Gastroesophageal sphincter (tissue), 4 donors: ENCODE data around the gene PDGFA. TPM values are rescaled to one million over a fixed set of nuclear protein-coding genes. Genes with fewer than 3 reads are reported as not detected.

Experiments used
- ATAC-seq: fragments of 150-250 bp; one replicate; pipeline ENCODE4 v1.9.1; 2016; ENCODE audit warnings: mild to moderate bottlenecking, moderate library complexity
- H3K27ac ChIP-seq, 4 donors: fragments of 200-600 bp; sonication (generic) in 3 of 4; 1 replicate in 3 of 4; 2 replicates in 1 of 4; pipeline ENCODE4 v1.5.1; 2016 to 2019
- H3K27me3 ChIP-seq: fragments of 200-600 bp; sonication (generic); one replicate; pipeline ENCODE4 v1.5.1; 2019
- H3K36me3 ChIP-seq, 2 donors: fragments of 200-600 bp; sonication (generic); one replicate each; pipeline ENCODE4 v1.5.1; 2019; ENCODE audit warnings: control low read depth in 1 of 2
- H3K4me1 ChIP-seq, 3 donors: fragments of 200-600 bp; sonication (generic); 1 replicate in 2 of 3; 2 replicates in 1 of 3; pipeline ENCODE4 v1.5.1; 2016 to 2019; ENCODE audit warnings: control low read depth in 2 of 3
- H3K4me3 ChIP-seq, 2 donors: fragments of 200-600 bp; sonication (generic); one replicate each; pipeline ENCODE4 v1.5.1; 2019; ENCODE audit warnings: mild to moderate bottlenecking in 1 of 2, moderate library complexity in 1 of 2
- H3K9me3 ChIP-seq, 3 donors: fragments of 200-600 bp; sonication (generic); one replicate each; pipeline ENCODE4 v1.5.1; 2017 to 2019; ENCODE audit warnings: control low read depth in 2 of 3
- EP300 ChIP-seq: sonication (generic); formaldehyde crosslinking; IDR thresholded peaks from one replicate; pipeline ENCODE4 v1.6.1; 2017; ENCODE audit warnings: antibody characterized with exemption, mild to moderate bottlenecking
- POLR2A ChIP-seq, 2 donors: fragments of 450-650 bp; IDR thresholded peaks; one replicate each; pipeline ENCODE4 v1.6.1; 2017; ENCODE audit warnings: antibody characterized with exemption in 2 of 2, mild to moderate bottlenecking in 2 of 2, moderate library complexity in 1 of 2
- POLR2AphosphoS5 ChIP-seq: sonication (generic); formaldehyde crosslinking; IDR thresholded peaks from one replicate; pipeline ENCODE4 v1.6.1; 2017; ENCODE audit warnings: antibody characterized with exemption
- WGBS, 2 donors: methylation state at CpG; one replicate each; pipeline ENCODE4 v1.1.5; 2018; ENCODE audit warnings: low coverage in 1 of 2; 5-methylcytosine and 5-hydroxymethylcytosine counted together
- total RNA-seq, 4 donors: library from RNA; depleted of rRNA; stranded (reverse); fragments of >200 nt; gene quantifications; one replicate each; pipeline ENCODE4 v1.1.0, GENCODE V29; 2016
- TF ChIP-seq, protein P1 (sequence below), 4 experiments: fragments of 200-600 bp in 2 of 4; fragments of 450-650 bp in 2 of 4; sonication (generic) in 1 of 4; IDR thresholded peaks; one replicate each; pipeline ENCODE4 v1.5.1; 2017 to 2019; ENCODE audit warnings: antibody characterized with exemption in 4 of 4, mild to moderate bottlenecking in 2 of 4, moderate library complexity in 2 of 4

Gene PDGFA
- total RNA-seq, 4 donors from 2014 or later, result 66.0 to 162 (median 120) TPM

- Histone ChIP-seq H3K9me3 (no peaks in the 10 kb centered on the region), H3K27ac (no peak overlapping the region), H3K36me3 (no peaks in the 10 kb centered on the region), H3K4me1 (peaks cover 0 to 26% (median 9%) of the 10 kb centered on the region in 3 donors), H3K4me3 (no peak overlapping the region), H3K27me3 (peaks cover 37% of the 10 kb centered on the region)
- TF ChIP-seq, protein P1, sequence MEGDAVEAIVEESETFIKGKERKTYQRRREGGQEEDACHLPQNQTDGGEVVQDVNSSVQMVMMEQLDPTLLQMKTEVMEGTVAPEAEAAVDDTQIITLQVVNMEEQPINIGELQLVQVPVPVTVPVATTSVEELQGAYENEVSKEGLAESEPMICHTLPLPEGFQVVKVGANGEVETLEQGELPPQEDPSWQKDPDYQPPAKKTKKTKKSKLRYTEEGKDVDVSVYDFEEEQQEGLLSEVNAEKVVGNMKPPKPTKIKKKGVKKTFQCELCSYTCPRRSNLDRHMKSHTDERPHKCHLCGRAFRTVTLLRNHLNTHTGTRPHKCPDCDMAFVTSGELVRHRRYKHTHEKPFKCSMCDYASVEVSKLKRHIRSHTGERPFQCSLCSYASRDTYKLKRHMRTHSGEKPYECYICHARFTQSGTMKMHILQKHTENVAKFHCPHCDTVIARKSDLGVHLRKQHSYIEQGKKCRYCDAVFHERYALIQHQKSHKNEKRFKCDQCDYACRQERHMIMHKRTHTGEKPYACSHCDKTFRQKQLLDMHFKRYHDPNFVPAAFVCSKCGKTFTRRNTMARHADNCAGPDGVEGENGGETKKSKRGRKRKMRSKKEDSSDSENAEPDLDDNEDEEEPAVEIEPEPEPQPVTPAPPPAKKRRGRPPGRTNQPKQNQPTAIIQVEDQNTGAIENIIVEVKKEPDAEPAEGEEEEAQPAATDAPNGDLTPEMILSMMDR (IDR thresholded peaks at IDR 0.05), result no peak
- TF ChIP-seq POLR2AphosphoS5 (no peak), POLR2A (IDR thresholded peaks at IDR 0.05) (no peak), EP300 (no peak)
- 70 to 81% methylated on average over 5 to 17 of the region's 17 CpGs for WGBS, 2 donors
- no peak for ATAC-seq
Measured at GRCh38 chr7:449324-450019, 70.2 kb downstream of the PDGFA start.

DNA sequence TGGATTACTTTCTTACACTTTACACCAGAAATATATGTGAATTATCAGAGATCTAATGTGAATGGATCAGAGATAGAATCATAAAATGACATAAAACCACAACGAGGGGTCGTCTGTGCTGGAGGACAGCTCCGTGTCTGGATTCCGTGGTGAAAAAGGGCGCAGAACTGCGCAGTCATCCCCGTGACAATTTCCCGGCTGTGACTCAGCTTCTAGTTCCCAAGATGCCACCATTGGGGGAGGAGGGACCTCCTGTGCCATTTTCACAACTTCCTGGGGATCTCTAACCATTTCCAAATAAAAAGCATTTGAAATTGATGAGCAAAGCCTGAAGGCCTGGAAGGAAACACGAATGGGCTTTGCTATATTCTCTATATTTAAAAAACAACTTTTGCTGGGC lies 72.1 kb downstream of the PDGFA start:
- no peaks in the 10 kb centered on the region for H3K9me3 ChIP-seq
- no peaks in the 10 kb centered on the region for H3K36me3 ChIP-seq
- H3K4me1 ChIP-seq, result peaks cover 0 to 18% (median 5%) of the 10 kb centered on the region in 3 donors
- ATAC-seq, result no peak
- TF ChIP-seq POLR2A (IDR thresholded peaks at IDR 0.05) (no peak), POLR2AphosphoS5 (no peak), EP300 (no peak)
- TF ChIP-seq, protein P1 (IDR thresholded peaks at IDR 0.05), result no peak
- H3K27ac ChIP-seq, result no peak overlapping the region
- no peak overlapping the region for H3K4me3 ChIP-seq
- H3K27me3 ChIP-seq, result peaks cover 19% of the 10 kb centered on the region
- WGBS, 2 donors, result 82 to 87% methylated on average over 8 to 9 of the region's 9 CpGs

Other genes starting within 250 kb of the PDGFA start
- gene FOXL3, start 229.7 kb downstream of the PDGFA start, total RNA-seq, result not detected
- gene DNAAF5, start 206.9 kb upstream of the PDGFA start, total RNA-seq, result 10 to 100 TPM; 17.4 to 36.4 (median 21.7) TPM
- gene PRKAR1B, start 207.4 kb upstream of the PDGFA start, total RNA-seq, result 10 to 100 TPM; 11.6 to 39.1 (median 24.8) TPM